ENCODE data around the gene GLRA3.
"Not testable (repeated sequence)": the region's sequence is repeated elsewhere in the genome, so short reads cannot be mapped to it uniquely, and the experiment has no call there.

The GLRA3 gene

DNA sequence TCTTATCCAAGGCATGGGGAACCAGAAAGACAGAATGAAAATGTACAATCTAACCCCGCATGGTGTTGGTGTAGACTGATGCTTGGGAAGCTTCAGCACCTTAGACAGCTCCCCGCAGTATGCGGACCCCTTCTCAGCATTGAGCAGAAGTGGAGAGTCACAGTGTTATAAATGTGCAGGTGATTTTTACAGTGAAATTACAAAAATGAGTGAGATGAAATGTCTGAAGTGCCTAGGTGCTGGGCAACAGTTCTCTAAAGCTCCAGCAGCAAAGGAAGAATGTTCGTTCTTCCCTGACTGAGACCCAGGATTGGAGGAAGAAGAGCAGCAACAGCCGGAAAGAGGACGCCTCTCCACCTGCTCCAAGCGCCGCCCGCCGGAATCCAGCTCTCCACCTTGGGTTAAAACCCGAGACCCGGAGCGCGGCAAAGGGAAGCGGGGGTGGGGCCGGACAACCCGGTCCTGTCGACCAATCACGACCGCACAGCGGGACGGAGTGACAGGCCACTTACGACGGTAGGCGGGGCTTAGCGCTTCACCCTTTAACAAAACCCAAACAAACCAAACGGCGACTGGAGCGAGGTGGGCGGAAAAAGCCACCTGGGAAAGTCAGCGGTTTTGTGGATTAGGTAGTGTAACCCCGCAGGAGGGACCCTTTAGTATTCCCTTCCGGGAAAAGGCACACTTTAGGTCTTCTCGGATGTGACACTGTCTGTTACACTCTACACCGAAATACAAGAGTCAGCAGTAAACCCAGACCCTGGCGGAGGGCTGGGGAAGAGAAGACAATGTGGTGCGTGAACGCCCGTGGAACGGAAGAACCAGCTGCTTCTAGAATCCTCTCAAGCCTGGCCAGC lies at the start of gene GLRA3:
TSS of gene GLRA3 (minus strand) at position 403 of the 857 bp plus-strand sequence. CDS start 436 bp downstream, outside the sequence.
- DNase-seq = no peak

DNA sequence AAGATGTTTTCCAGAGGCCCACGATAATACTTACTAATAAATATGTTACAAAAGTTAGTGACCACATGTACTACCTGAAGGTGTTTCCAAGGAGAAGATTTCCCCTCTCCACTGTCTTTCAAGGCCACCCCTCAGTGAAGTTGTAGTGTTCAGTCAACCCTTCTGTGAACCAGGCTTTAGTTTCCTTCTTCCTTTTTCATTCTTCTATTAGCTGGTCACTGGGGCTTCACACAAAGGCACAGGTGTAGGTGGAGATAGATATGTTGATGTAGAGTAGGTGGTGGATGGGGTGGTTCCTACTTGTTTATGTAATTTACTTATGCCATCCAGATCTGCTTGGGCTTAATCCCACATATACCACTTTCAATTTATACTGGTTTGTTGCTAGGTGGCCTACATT lies 45.9 kb upstream of the GLRA3 start:
- DNase-seq = no peak

DNA sequence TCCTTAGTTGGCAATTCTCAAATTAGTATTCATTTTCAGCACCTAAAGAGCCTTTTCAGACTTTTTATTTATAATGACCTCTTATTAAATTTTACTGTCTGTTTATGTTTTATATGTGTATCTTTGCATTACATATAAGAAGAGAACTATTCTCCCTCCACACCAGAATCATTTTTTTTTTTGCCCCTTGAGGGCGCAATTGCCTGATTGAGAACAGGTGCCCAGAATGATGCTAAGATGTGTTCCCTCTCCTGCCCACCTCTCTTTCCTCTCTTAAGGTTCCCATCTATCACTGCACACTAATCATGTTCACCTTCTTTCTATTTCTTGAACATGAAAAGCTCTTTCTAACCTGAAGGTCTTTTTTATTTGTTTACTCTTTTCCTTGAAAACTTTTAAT lies 44.9 kb upstream of the GLRA3 start:
- no peak for DNase-seq

DNA sequence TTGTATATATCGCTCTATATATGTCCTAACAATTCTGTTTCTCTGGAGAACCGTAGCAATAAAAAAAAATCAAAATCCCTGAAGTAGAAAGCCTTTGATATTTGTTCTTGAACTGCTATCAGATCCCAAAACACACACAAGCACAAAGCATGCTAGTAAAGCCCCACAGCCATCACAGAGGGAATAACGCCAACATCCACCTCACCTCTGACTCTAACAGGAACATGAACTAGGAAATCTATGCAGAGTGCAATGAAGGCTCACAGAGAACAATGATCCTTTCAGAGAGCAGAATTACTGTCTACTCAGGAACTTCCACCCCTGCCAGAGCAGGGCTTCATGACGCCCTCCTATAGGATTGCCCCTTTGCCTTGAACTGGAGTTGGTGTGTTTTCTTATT lies 44.1 kb upstream of the GLRA3 start:
- not testable (repeated sequence) for DNase-seq

DNA sequence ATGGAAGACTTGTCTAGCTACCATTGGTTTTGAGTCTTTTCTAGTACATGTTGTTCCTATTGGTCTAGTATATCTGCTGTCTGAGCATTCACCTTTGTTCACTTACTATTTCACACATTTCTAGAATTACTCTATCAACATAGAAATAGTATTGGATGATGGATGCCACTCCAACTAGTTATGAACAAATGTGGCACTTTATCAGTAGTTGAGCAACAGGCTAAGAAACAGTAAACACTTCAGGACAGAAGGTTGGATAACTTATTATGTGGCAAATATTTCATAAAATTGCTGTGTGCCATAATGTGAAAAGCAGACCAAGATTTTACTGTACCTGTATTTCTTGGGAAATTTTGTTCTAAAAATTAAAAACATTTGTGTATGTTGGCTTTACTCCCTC lies 42.4 kb upstream of the GLRA3 start:
- DNase-seq = no peak

DNA sequence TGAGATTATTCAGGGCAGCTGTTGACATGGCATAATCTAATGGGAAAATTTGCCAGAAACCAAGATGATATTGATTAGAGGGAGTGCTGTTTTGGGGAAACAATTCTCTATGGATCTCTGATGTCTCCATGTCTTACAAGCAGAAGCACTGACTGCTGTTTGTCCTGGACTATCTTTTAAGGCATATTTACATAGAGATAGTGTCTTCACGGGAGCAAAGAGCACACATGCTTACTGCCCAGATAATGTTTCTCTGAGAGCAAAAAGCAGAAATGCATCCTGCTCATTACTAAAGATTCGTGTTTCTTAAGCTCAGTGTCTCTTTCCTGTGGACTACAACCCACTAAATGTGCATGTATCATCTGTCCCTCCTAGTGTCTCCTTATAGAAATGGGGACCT lies 41.3 kb upstream of the GLRA3 start:
- DNase-seq = no peak

DNA sequence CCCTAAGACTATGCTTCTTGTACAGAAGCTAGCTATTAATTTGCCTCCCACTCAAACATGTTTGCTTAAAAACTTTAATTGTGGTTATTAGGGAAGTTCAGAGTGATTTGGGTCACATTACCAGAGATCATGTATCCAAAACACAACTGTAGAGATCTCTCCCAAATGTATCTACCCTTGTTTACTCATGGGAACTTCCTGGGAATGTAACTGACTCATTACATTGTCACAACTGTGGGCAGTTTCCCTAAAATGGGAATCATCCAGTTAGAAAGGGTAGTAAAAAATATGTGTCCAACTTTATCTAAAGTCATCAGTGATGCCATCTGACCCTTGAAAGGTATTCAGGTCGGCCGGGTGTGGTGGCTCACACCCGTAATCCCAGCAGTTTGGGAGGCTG lies 40.3 kb upstream of the GLRA3 start:
- no peak for DNase-seq

DNA sequence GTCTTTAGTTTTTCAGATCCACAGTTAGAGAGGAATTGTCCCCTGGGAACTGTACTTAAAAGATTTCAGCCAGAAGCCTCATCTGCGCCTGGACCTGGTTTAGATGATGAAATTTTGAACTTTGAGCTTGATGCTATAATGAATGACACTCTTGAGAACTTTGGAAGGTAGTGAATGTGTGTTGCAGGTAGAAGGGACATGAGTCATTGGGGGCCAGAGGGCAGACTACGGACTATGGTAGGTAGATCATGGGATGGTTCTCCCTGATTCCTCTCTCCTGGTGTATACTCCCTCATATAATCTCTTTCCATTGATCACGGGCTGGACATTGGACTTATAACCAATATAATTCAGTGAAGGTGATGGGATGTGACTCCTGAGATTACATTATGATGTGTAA lies 38.9 kb upstream of the GLRA3 start:
- no peak for DNase-seq

DNA sequence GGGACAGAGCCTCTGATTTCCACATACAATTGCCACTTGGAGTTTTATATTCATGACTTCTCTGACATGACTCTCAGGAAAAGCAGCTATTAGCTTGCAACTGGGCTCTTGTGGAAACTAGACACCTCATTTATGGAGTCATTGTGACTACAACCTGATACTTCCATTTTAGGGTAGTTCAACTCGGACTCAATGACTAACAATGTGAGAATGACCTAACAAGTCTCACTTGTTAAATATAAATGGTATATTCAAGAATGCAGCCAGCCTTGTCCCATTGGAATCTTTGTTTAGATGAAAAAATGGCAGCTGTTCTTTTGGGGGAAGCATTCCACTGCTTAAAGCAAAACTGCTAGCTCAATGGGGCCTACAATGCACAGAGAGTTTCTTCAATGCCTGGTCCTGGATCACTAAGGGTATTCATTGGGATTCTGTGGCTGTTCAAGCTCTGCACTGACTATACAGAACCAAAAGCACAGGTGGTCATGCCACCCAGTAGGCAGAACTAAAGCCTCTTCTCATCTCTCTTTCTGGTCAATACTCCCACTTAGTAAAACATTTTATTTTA lies 36.5 kb upstream of the GLRA3 start:
- no peak for DNase-seq

DNA sequence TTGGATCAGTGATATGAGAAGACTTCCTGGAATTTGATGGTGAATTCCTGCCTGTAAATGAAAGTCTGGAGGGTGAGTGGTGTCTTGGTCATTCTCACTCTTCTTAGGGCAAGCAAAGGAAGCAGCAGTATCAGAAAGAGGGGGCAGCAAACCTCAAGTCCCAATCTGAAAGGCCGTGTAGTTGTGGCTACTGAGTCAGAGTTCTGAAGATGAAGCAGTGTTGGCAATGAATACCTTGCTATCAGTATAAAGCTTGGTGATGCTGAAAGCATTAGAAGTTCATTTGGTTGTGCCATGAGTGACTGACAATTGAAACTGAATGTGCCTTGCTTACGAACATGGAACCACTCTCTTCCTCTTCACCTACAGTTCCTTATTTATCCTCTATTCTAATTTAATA lies 35.0 kb upstream of the GLRA3 start:
- DNase-seq = no peak

DNA sequence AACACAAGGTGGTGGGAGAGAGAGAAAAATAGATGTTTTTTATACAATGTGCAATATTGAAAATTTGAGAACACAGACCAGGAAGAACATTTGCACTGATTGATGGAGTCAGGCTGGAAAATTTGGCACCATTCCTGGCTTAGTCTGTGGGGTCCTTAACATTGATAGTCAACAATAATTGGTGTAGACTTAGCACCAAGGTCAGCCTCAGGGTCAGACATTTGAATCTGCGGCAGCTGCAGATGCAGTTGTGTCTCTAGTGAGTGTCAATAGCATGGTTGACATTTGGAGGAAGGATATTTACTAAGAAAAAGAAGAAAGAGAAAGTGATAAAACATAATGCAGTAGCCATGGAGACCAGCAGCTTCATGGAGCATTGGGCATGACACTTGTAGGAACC lies 31.5 kb upstream of the GLRA3 start:
- no peak for DNase-seq

DNA sequence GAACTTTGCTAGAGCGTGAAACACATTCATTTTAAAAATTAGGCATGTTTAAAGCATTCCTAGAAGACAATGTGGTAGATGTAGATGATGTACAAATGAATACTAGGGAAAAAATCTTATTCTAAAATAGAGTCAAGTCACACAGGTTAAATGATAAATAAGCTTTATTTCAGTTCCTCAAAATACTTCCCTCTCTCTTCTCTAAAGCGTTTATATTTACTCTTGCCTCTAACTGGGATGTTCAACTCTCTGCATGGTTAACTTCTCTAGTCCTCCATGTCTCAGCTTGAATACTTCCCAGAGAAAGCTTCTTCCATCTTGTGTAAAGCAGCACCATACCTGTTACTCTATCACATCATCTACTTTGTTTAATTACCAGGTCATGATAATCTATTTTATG lies 30.9 kb upstream of the GLRA3 start:
- DNase-seq = no peak

DNA sequence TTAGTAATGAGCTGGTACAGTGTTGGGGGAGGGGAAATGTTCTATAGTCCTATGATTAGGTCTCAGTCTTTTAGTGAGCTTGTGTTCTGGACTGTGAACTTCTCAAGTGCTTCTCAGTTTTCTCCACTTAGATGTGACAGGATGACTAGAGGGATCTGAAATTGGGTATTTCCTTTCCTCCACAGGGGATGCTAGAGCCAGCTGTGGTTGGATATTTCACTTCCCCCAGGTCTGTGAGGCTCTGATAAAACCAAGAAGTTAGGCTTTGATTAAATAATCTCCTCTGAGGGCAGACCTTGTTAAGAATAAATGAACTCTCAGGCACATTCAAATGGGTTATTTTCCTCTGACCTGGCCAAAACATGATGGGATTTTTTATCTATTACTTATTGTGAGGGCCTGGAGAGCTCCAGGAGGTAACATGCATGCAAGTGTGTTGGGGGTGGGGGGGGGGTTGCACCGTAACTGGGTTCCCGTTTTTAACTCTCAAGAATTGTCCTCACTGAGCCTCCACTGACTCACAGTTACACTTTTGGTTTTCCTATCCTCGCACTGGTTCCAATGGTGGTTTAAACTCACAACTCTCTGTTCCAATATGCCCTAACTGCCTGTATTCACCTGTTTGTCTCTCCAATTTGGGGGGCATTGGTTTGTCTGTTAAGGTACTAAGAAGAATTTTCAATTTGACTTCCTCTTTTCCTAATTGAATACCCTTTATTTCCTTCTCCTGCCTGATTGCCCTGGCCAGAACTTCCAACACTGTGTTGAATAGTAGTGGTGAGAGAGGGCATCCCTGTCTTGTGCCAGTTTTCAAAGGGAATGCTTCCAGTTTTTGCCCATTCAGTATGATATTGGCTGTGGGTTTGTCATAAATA lies 28.1 kb upstream of the GLRA3 start:
- DNase-seq = no peak

DNA sequence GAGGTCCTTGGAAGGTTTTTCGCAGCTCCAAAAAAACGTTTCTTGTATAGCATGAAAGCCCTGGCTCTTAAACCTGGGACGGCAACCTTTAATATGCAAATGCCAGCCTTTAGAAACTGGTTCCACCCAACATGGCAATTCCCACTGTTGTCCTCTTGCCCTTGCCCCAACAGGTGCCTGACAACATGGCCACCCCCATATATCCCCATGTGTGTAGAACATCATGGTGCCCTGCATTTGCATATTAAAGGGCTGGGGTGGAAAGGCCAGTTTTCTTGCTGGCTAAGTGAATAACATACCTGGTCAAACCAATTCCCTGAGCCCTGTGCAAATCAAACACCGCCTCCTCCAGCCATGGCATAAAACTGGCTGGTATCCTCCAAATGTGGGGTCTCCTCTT lies 26.0 kb upstream of the GLRA3 start:
- no peak for DNase-seq

DNA sequence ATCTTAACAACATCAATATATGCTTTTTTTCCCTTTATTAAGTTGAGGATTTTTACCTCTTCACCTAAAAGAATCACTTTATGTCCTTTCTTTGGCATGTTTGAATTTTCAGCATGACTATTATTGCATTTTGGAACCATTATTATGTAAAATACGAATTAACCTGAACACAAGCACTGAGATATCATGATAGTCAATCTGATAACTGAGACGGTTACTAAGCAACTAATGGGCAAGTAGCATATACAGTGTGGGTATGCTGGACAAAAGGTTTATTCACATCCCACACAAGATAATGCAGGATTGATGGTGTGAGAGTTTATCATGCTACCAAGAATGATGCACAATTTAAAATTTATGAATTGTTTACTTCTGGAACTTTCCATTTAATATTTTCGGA lies 24.6 kb upstream of the GLRA3 start:
- no peak for DNase-seq

DNA sequence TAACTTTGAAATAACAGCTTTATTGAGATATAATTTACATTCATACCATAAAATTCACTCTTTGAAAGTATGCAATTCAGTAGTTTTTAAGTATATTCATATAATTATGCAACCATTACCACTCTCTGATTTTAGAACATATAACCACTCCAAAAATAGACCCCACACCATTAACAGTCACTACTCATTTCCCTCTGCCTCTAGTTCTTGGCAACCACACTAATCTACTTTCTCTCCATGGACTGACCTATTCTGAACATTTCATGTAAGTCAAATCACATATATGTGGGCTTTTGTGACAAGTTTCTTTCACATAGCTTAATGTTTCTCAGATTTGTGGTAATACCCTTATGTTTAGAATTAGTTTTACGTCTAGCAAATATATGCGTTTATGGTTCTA lies 19.5 kb upstream of the GLRA3 start:
- no peak for DNase-seq

DNA sequence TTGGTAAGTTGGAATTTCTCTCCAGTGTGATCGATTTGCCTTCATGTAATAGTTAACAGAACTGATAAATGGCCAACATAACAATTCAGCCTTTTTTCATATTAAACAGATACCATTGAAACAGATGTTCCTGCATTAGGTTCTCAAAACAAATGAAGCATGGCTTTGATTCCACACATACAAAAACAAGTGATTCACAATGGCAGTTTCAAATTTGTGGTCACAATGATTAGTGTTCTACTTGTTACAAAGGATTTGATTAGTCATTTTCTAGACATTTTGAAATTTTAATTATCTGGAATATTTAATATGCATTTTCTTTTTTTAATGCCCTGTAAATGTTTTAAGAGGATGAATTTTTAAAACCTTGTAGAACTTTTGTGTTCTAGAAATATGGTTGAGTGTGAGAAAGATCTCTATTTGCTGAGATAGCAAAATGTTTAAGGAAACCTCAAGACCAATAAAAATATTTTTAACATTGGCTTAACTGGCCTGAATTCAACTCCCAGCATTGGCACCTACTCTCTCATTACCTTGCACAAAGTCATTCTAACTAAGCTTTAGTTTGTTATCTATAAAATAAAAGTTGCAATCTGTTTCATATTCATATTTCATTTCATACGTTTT lies 18.9 kb upstream of the GLRA3 start:
- DNase-seq = no peak

DNA sequence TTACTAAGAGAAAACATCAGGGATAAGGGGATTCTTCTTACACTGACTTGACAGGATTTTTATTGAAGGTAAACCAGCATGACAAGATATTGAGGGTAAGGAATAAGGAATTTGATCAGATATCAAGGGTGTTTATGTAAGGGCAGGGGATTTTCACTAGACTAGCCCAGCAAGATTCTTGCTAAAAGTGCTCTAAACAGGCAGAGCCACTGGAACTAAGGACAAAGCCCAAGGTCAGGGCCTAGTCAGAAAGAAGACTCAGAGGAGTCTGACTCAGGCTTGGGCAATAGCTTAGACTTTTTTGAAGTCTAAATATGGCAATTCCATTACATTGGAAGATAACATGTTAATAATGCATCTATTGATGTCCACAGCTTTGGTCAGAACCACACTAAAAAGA lies 6.5 kb upstream of the GLRA3 start:
- DNase-seq = no peak

DNA sequence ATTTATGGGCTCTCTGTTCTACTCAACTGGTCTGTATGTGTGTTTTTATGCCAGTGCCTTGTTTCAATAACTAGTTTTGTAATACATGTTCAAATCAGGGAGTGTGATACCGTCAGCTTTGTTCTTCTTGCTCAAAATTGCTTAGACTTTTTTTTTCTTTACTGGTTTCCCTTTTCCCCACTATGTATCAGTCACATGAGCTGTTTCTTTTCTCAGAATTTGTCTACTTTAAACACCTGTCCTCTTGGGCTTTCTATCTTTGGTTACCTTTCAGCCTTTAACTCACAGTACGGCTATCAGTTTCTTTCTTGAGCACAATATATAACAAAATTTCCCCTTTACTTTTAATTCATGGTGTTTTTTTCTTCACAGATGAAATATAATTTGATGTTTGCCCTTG lies 5.4 kb upstream of the GLRA3 start:
- DNase-seq = no peak

DNA sequence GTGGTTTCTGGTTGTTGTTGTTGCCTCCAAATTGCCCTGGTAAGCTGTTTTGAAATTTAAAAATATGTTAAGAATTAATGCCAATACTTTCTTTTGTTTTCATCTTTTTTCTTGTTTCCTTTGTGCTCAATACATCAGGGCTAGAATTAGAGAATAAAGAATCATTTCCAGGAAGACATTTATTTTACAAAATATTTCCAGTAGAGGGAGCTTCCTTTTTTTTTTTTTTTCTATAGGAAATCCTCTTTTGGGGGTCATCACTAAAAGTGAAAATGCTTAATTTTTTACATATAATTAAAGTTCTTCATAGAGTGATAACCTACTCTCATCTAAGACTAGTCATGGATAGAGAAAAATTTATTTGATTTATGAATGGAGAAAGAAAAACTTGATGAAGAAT lies 2.4 kb downstream of the GLRA3 start:
- DNase-seq = no peak

DNA sequence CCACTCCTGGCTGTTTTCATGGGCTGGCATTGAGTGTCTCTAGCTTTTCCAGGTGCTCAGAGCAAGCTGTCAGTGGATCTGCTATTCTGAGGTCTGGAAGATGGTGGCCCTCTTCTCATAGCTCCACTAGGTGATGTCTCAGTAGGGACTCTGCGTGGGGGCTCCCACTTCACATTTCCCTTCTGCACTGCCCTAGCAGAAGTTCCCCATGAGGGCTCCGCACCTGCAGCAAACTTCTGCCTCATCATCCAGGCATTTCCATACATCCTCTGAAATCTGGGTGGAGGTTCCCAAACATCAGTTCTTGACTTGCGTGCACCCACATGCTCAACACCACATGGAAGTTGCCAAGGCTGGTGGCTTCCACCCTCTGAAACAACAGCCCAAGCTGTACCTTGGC lies 13.8 kb downstream of the GLRA3 start:
- no peak for DNase-seq

DNA sequence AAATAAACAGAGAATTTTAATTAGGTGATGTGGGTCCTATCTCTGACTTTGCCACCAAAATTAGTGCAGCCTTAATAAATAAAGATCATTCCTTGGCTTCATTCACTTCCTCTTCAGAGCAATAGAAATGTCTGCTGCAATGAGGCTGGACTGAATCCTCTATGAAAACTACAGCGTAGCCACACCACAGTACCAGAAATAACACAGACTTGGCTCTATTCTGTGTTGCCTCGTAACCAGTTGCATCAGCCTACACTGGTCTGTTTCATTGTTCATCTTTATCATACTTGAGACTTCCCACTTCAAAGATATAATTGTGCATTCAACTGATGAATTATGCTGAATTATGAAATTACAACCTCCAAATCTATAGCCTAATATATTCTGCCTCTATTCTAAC lies 15.8 kb downstream of the GLRA3 start:
- no peak for DNase-seq

DNA sequence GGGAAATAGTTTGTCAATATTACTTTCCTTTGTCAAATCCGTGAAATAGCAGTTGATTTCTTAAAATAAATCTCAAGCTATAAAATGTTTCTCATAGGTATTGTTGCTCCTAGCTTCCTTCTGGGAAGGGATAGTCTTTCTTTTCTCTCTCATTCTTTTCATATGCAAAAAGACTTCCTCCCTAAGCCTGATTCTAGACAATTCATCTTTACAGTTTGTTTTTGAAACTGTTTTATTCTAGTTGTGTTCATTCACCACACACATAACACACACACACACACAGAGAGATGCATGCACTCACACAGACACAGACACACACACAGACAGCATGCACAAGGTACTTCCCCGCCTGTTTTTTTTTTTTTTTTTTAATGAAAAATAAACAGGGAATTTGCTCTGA lies 18.2 kb downstream of the GLRA3 start:
- DNase-seq = no peak
